Activated naive CD4-positive, alpha-beta T cell treated with anti-CD3 and anti-CD28 coated beads, Interleukin-2, amount 50 U/mL, for 24 hours (primary cell): ENCODE measurements around the gene FARP1.
"Not testable (repeated sequence)": the region's sequence is repeated elsewhere in the genome, so short reads cannot be mapped to it uniquely, and the experiment has no call there.

Source experiments
- H3K27ac Mint-ChIP-seq: one replicate; pipeline ENCODE4 v1.8.0; 2021; ENCODE audit warnings: mild to moderate bottlenecking, mixed read lengths
- H3K27me3 Mint-ChIP-seq: one replicate; pipeline ENCODE4 v1.8.0; 2021; ENCODE audit warnings: mixed read lengths
- H3K36me3 Mint-ChIP-seq: one replicate; pipeline ENCODE4 v1.8.0; 2021; ENCODE audit warnings: mixed read lengths
- H3K4me1 Mint-ChIP-seq: one replicate; pipeline ENCODE4 v1.8.0; 2021; ENCODE audit warnings: mixed read lengths
- H3K4me3 Mint-ChIP-seq: one replicate; pipeline ENCODE4 v1.8.0; 2021; ENCODE audit warnings: mild to moderate bottlenecking, mixed read lengths
- H3K9me3 Mint-ChIP-seq: one replicate; pipeline ENCODE4 v1.8.0; 2021; ENCODE audit warnings: mixed read lengths

The FARP1 gene

DNA sequence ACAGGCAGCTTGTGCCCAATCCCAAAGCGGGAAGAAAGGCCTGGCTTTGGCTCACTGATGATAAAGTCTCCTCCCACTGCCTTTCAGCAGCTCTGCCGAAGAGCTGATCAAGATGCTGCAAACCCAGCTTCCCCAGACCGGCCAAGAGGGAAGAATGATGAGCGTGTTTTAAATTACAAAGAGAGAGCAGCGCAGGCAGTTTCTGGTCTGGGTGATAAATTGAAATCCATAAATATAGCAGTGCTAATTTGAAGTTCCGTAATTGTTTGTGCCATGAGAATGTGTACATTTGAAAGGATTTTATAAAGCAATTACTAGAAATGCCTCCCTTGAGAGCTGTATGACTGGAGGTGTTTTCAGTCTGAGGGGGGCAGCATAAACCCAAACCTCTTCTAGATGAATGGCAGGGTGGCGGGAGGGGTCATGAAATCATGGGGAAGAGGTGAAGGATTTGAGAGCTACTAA, 262.2 kb downstream of the FARP1 start:
- Mint-ChIP-seq H3K4me3 (no peak overlapping the region), H3K36me3 (no peaks in the 10 kb centered on the region), H3K4me1 (no peaks in the 10 kb centered on the region), H3K27me3 (no peaks in the 10 kb centered on the region), H3K9me3 (no peaks in the 10 kb centered on the region), H3K27ac (no peak overlapping the region)

DNA sequence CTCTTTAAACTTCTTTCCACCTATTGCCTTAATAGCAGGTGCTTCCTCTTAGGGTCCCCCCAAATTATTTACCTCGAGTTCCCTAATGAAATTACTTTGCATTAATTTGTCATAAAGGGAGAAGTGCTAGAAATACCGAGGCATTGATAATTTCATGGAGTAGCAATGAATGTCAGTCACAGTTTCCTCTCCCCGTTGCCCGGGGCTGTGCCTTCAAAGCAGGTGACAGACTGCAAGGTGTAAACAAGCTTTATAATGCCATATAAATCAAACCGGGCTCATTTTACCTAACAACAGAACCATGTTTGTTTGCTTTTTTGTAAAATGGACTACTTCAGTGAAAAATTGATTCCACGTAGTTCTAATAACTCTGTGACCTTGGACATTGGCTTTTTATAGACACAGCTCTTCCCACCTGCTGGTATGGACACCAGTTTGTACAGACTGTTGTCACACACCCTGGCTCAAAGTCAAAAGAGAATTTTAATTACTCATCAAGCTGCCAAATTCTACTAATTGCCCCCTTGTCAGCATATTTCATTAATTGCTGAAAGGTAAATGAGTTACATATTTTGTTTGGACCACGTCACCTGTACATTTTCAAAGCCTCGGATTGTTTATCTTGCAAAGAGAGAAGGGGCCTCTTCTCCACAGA, 262.9 kb downstream of the FARP1 start:
- Mint-ChIP-seq H3K36me3 (no peaks in the 10 kb centered on the region), H3K4me3 (no peak overlapping the region), H3K9me3 (no peaks in the 10 kb centered on the region), H3K27me3 (no peaks in the 10 kb centered on the region), H3K27ac (no peak overlapping the region), H3K4me1 (no peaks in the 10 kb centered on the region)

DNA sequence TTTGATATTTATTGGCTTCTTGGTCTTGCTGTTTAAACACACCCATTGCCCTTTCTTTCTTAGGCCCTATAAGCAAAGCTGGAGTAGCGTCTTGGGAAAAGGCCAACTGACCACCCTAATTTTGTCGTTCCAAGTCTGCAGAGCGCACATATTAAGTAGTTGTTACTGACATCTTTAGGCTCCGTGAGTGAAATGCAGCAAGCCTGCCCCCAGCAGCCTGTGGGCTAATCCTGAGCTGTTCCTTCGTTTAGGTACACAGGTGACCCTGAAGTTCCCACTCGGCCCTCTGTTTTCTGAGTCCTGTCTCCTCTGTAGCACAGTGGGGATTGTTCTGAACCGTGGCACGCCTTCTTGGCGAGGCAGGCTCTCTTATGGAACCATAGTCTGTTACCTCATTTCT, 263.5 kb downstream of the FARP1 start:
- Mint-ChIP-seq H3K4me1 (peaks cover 4% of the 10 kb centered on the region), H3K27ac (no peak overlapping the region), H3K36me3 (no peaks in the 10 kb centered on the region), H3K9me3 (no peaks in the 10 kb centered on the region), H3K4me3 (no peak overlapping the region), H3K27me3 (no peaks in the 10 kb centered on the region)

DNA sequence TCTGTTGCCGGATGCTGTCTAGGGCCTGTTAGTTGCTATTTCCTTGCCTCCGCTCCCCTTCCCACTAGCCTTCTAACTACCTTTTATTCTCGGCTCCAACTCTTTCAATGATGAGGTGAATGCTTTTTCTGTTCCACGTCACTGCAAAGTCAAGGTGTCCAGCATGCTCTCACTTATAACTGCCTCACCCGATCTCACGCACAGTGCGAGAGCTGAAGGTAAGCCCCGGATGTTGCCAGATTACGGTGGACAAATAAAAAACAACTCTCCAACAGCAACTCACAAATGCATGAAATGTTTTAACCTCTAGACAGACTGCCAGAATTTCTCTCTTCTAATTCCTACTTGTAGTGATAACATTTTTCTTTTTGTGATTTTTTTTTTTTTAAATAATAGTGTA, 264.1 kb downstream of the FARP1 start:
- H3K4me3 Mint-ChIP-seq, result no peak overlapping the region

DNA sequence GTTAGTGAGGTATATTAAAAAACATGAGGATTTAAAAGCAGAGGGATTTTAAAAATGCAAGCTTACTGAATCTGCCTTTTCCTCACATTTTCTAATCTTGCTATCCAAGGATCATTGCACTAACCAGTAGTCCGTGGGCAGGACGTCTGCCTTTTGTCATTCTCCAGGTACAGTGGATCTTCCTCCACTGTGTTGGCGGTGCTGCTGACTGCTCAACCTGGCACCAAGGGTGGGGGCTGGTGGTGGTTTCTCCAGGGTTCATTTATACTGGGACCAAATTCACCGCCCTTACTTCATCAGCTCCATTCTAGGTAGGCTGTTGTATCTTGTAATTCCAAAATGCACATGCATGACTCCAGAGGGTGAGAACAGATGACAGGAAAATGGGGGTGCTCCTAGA, 264.7 kb downstream of the FARP1 start:
- H3K36me3 Mint-ChIP-seq, result no peaks in the 10 kb centered on the region
- peaks cover 14% of the 10 kb centered on the region for H3K4me1 Mint-ChIP-seq
- no peaks in the 10 kb centered on the region for H3K9me3 Mint-ChIP-seq
- H3K4me3 Mint-ChIP-seq, result no peak overlapping the region
- H3K27ac Mint-ChIP-seq, result no peak overlapping the region
- H3K27me3 Mint-ChIP-seq, result no peaks in the 10 kb centered on the region

More for the DNA sequence above, 264.1 kb downstream of the FARP1 start:
- Mint-ChIP-seq H3K27ac (no peak overlapping the region), H3K27me3 (no peaks in the 10 kb centered on the region), H3K9me3 (no peaks in the 10 kb centered on the region), H3K36me3 (no peaks in the 10 kb centered on the region), H3K4me1 (peaks cover 8% of the 10 kb centered on the region)

DNA sequence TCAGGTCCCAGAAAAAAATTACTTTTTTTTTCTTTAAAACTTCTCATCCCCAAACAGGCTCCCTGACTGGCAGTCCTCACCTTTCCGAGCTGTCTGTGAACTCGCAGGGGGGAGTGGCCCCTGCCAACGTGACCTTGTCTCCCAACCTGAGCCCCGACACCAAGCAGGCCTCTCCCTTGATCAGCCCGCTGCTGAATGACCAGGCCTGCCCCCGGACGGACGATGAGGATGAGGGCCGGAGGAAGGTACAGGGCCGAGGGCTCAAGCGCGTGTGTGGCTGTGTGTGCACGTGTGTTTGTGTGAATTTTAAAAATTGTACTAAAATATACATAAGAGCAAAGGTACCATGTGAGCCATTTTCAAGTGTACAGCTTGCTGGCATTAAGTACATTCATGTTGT, 266.4 kb downstream of the FARP1 start:
- H3K4me3 Mint-ChIP-seq, result no peak overlapping the region
- no peaks in the 10 kb centered on the region for H3K9me3 Mint-ChIP-seq
- no peak overlapping the region for H3K27ac Mint-ChIP-seq
- no peaks in the 10 kb centered on the region for H3K36me3 Mint-ChIP-seq
- H3K27me3 Mint-ChIP-seq, result no peaks in the 10 kb centered on the region
- H3K4me1 Mint-ChIP-seq, result peaks cover 16% of the 10 kb centered on the region

DNA sequence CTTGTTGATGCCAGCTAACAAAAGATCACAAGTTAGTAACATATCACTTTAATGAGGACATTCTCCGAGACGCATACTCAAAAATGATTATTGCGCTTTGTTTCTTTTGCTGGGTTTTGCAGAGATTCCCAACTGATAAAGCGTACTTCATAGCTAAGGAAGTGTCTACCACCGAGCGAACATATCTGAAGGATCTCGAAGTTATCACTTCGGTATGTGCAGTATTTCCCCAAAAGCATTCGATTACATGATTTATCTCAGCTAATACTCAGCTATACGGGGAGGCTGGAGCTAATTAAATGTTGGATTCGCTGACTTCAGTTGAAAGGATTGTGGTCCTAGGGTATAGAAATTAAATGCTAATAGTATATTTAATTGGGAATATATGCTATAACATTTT, 267.7 kb downstream of the FARP1 start:
- Mint-ChIP-seq H3K4me1 (peaks cover 16% of the 10 kb centered on the region), H3K4me3 (no peak overlapping the region), H3K27me3 (no peaks in the 10 kb centered on the region), H3K36me3 (no peaks in the 10 kb centered on the region), H3K27ac (no peak overlapping the region), H3K9me3 (no peaks in the 10 kb centered on the region)

DNA sequence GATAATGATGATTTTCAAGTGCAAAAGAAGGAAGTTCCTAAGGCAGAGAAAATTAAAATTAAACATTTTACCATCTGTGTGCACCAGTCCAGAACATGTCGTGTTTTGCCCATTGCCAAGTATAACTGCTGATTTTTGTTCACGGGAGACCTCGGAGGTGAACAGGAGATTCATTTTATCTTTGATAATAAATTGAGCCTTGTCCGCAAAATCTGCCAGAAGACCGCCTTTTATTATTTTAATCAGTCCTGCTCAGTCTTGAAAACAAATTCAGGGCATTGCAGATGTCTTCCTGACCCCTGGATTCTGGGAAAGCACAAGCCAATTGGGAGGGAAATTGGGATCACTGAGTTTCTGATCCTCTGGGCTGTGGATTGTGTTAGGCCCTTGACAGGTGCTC, 268.1 kb downstream of the FARP1 start:
- Mint-ChIP-seq H3K9me3 (no peaks in the 10 kb centered on the region), H3K36me3 (no peaks in the 10 kb centered on the region), H3K4me1 (peaks cover 16% of the 10 kb centered on the region), H3K27ac (peak overlapping the region; percentile 38), H3K4me3 (peak overlapping the region; percentile 85), H3K27me3 (no peaks in the 10 kb centered on the region)

DNA sequence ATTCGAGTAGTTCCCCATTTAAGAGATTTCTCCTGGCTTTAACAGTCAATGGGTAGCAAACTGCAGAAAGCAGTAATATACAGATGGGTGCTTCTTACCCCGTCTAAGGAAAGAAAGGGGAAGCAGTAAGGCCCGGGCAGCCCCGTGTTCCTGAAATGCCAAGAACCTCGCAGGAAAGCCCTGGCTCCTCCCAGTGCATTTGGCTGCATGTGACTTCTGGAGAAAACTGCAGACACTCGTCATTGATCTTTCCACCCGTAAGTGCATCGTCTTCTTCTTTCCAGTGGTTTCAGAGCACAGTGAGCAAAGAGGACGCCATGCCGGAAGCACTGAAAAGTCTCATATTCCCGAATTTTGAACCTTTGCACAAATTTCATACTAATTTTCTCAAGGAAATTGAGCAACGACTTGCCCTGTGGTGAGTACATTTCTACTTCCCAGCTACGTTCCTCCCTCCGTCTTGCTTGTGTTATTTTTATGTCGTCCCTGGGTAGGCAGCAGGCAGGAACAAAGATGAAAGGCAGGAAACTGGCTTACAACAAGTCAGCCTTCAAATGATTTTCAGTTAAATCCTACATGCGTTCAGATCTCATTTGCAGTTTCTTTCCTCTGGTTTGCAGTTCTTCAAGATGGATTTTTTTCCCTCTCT, 268.8 kb downstream of the FARP1 start:
- Mint-ChIP-seq H3K4me1 (peaks cover 16% of the 10 kb centered on the region), H3K9me3 (no peaks in the 10 kb centered on the region), H3K36me3 (no peaks in the 10 kb centered on the region), H3K27ac (peak overlapping the region; percentile 64), H3K4me3 (peak overlapping the region; percentile 85), H3K27me3 (no peaks in the 10 kb centered on the region)

DNA sequence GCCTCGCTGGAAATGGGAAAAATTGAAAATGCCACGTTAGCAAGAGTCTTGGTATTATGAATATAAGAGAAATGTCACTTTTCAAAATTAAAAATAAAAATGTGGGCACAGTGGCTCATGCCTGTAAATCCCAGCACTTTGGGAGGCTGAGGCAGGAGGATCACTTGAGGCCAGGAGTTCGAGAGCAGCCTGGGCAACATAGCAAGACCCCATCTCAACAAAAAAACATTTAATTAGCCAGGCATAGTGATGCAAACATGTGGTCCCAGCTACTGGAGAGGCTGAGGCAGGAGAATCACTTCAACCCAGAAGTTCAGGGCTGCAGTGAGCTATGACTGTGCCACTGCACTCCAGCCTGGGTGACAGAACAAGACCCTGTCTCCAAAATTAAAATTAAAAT, 270.4 kb downstream of the FARP1 start:
- not testable (repeated sequence) for H3K36me3 Mint-ChIP-seq, H3K27ac Mint-ChIP-seq, H3K4me3 Mint-ChIP-seq, H3K9me3 Mint-ChIP-seq, H3K27me3 Mint-ChIP-seq
- peaks cover 16% of the 10 kb centered on the region for H3K4me1 Mint-ChIP-seq

DNA sequence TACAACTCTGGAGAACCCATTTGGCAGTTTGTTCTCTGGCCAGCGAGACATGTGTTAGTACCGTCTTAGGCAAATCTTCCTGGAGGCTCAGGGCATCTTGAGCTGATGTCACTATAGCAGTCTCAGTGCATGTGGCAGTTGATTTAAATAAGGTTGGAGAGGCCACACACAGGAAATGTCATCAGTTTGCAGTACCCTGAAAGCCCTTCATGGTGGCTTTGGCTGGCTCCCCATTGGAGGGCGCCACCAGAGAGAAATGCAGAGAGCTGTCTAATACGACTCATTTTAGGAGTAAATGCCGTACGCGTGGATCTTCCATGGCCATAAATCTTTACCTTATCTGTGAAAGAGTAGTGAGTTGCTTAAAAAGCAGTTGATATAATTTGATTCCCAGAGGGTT, 270.9 kb downstream of the FARP1 start:
- no peak overlapping the region for H3K4me3 Mint-ChIP-seq
- H3K27ac Mint-ChIP-seq, result no peak overlapping the region
- H3K27me3 Mint-ChIP-seq, result no peaks in the 10 kb centered on the region
- peaks cover 5% of the 10 kb centered on the region for H3K9me3 Mint-ChIP-seq
- H3K4me1 Mint-ChIP-seq, result peaks cover 16% of the 10 kb centered on the region
- peaks cover 4% of the 10 kb centered on the region for H3K36me3 Mint-ChIP-seq

DNA sequence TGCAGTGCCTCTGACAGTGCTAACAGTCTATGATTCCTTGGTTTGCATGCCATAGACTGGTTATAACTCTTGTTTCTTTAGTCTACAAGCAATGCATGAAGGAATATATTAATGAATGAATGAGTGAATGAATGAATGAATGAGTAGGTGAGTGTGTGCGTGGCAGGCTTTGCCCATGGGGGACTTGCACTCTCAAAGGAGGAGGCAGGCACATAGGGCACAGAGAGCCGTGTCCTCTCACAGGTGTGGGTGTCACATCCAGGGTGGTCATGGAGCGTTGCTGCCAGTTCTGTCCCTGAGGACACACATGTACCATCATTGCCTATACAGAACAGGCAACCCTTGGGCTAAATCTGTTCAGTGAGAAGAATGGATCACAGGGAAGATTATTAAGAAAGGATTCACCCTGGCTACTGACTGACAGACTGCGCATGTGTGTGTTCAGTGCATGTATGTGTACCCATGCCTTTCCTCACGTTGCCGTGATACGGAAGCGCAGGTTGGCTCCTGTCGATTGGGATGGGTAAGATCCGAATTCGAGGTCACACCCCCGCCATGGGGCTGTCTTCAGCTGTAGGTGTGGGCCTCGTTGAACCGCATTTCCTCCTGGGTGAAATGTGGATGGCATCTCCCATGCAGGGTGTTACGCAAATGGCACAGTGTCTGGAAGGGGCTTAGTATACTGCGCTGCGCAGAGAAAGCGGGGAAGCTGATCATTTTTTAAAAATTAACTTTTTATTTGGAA, 272.6 kb downstream of the FARP1 start:
- H3K36me3 Mint-ChIP-seq, result peaks cover 4% of the 10 kb centered on the region

DNA sequence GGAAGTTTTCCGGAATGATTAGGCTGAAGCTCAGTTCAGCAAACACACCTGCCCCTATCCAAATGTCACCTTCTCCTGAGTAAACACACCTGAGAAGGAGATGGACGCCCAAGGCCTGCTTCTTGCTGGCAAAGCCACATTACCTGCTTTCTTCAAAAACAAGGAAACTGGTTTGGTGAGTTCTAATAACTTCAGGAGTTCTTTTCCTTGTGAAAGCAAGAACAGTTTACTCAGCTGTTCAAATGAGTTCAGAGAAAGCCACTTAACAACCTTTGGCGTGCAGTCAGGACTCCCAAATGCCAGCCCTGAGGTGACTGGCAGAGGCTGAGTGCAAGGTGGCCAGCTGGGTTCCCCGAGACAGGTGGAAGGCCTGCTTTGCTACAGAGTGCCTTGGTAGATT, 273.5 kb downstream of the FARP1 start:
- peaks cover 5% of the 10 kb centered on the region for H3K9me3 Mint-ChIP-seq
- H3K27me3 Mint-ChIP-seq, result no peaks in the 10 kb centered on the region
- peaks cover 13% of the 10 kb centered on the region for H3K4me1 Mint-ChIP-seq
- no peak overlapping the region for H3K4me3 Mint-ChIP-seq
- peaks cover 4% of the 10 kb centered on the region for H3K36me3 Mint-ChIP-seq
- no peak overlapping the region for H3K27ac Mint-ChIP-seq

More for the DNA sequence above, 272.6 kb downstream of the FARP1 start:
- no peak overlapping the region for H3K27ac Mint-ChIP-seq
- H3K4me3 Mint-ChIP-seq, result no peak overlapping the region
- H3K4me1 Mint-ChIP-seq, result peaks cover 16% of the 10 kb centered on the region
- H3K27me3 Mint-ChIP-seq, result no peaks in the 10 kb centered on the region
- peaks cover 5% of the 10 kb centered on the region for H3K9me3 Mint-ChIP-seq

DNA sequence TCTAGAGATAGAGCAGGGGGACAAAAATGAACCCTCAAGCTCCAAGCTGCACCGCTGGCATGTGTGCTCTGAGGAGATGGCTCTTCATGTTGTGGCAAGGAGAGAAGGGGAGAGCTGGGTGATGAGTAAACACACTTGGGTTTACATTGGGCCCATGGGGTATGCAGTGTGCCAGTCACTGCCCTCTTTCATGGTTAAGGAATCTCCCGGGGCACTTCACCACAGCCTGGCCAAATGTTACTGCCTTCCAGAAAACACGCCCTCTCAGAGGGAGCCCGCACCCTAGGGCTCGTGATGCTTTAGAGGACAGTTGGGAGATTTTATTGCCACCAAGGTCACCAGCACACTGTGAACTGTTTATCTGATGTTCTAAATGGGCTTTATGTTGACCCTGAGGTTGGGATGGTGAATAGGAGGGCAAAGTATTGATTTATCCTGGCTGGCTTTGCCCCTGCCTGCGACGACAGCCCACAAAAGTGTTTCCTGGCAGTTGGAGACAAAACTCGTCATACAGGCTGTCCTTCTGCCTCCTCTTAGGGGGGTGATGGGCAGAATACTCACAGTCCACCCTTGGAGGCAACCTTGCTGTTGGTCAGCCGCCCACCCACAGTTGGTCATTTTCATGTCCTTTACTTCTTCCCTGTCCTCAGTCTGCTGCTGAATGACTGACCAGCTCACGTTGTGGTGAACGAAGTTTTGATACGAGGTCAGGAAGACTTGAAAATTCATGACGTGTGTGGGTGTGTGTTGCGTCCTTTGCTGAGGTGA, 277.1 kb downstream of the FARP1 start:
- H3K27ac Mint-ChIP-seq, result no peak overlapping the region
- H3K36me3 Mint-ChIP-seq, result peaks cover 4% of the 10 kb centered on the region
- peaks cover 5% of the 10 kb centered on the region for H3K9me3 Mint-ChIP-seq
- no peaks in the 10 kb centered on the region for H3K27me3 Mint-ChIP-seq
- H3K4me3 Mint-ChIP-seq, result no peak overlapping the region
- H3K4me1 Mint-ChIP-seq, result no peaks in the 10 kb centered on the region

DNA sequence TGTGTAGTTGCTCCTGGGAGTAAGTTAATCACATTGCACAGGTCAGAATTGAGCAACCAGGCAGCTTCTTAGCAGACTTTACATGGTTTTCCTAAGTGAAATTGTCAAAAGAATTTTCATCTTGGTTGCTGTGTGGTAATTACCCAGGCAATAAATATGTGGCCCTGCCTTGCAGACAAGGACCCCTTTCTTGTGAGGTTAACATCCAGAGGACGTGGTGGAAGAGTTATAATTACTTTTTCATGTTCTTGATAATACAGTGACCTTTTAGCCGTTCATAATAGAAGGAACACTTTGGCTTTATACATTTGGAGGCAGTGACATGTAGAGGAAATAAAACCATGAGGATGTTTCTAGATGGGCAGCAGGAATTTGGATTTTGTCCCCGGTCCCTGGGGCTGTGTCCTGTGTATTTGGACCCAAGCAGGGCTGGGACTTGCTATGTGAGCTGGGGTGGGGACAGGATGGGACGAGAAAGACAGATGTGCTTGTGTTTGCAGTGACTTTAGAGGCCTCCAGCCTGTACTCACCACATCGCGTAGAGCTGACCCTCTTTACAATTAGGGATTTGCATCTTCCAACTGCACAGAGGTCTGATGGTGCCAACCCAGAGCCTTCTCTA, 277.8 kb downstream of the FARP1 start:
- Mint-ChIP-seq H3K27ac (no peak overlapping the region), H3K36me3 (peaks cover 4% of the 10 kb centered on the region), H3K4me3 (no peak overlapping the region), H3K9me3 (peaks cover 5% of the 10 kb centered on the region), H3K27me3 (peaks cover under 1% of the 10 kb centered on the region), H3K4me1 (no peaks in the 10 kb centered on the region)
